DMS153 (cell line): ENCODE results near the gene HIF3A.
"Not testable (repeated sequence)": the region's sequence is repeated elsewhere in the genome, so short reads cannot be mapped to it uniquely, and the experiment has no call there.

Experiments
- DNase-seq: peaks from one replicate; lab custom pipeline; 2025; lab: John Stamatoyannopoulos, UW

HIF3A gene

DNA sequence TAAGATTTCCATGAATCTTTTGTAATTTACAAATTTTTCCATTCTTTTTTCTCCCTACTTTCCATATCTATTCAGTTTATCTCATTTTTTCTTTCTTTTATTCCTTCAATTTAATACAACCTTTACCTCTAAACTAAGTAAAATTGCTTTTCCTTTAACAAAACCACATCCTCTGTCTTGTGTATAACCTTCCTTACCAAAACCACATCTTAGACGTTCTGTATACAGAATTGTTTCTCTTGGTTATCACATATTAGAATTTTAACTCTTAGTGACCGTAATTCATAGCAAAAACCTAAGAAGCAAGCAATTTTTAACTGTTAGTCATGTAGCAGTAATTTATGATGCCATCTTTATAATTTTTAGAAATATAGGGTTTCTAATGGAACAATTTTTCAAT is 65.1 kb downstream of the HIF3A start:
- no peak for DNase-seq

DNA sequence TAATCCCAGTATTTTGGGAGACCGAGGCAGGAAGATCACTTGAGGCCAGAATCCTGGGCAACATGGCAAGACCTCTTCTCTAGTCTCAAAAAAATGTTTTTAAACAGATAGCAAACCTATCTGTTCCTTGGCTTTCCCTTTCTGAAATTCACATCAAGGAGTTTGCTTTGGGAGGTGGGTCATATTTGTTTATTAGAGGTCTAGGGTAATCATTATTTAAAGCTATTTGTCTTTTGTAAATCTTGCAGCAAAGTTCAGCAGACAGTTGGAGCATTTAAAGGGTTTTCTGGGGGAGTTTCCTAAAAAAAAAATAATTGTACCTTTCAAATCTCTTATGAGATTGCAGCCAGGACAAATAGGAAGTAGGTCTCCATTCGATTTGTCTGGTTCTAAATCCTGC is 67.5 kb downstream of the HIF3A start:
- DNase-seq: no peak

DNA sequence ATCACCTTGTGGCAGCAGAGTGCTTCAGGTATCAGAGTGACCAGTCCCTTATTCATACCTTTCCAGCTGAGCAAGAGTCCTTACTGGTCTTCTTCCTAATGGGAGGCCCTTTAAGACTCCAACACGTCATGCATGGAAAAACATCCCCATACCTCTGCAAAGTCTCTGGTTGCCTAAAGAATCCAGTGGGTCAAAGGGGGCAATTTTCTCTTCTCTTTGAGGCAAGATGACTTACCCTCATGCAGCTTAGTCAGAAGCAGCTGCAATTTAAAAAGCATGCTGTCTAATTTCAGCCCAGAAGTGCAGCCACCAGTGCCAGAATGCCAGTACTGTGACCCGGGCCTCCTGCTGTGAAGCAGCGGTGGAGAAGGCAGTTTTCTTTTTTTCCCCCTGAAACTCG is 68.7 kb downstream of the HIF3A start:
- DNase-seq: no peak

DNA sequence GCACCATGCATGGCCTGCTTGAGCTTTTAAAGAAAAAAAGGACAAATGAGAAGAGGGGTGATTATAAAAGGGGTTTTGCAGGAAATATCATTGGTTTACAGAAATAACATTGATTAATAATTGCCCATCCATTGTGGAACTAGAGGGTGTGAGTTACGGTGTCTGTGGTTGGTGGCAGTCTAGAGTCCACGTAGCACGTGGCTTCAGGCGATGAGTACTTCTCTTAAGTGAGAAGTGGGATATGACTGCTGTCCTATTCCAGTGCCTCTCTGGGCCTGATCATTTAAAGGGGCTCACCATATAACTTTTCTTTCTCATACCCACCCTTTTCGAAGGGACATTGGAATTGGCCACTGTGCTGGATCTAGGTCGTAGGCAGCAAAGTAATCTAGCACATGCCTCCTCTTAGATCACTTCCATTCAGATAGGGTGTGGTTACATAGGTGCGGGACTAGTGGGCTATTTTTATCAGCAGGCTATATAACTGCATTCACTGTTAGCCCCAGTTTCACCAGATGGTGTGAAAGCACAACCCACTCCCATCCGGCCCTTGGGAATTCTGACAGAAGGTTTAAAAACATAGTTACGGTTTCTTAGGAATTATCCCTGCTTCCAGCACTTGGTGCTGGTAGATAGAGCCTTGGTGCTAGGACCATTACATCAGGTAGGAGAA is 69.9 kb downstream of the HIF3A start:
- DNase-seq: no peak

DNA sequence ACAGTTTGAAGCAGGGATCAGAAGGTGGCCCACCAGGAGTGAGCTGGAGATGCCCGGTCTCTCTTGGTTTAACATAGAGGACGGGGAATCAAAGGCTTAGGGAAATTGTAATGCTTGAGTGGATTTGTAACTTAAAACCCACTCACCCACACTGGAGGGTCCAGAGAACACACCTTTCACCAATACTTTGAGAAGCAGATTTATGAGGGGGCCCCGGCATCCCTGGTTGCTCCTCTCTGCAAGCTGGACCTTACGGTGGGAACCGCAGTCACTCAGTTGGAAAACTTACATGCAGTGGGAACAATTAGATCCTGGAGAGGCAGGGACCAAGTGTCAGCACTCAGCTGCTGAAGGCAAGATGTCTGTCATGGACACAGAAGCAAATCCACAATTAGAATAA is 70.6 kb downstream of the HIF3A start:
- DNase-seq: no peak

DNA sequence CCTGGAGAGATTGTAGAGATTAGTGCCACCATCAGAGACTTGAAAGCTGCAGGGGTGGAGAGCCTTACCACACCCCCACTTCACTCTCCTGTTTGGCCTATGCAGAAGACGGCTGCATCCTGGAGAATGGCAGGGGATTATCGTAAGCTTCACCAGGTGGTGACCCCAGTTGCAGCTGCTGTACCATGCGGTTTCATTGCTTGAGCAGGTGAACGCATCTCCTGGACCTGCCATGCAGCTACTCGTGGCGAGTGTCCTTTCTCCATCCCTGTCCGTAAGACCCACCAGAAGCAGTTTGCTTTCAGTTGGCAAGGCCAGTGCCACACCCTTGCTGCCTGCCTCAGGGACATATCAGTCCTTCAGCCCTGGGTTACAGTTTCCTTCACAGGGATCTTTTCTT is 71.3 kb downstream of the HIF3A start:
- DNase-seq: no peak

DNA sequence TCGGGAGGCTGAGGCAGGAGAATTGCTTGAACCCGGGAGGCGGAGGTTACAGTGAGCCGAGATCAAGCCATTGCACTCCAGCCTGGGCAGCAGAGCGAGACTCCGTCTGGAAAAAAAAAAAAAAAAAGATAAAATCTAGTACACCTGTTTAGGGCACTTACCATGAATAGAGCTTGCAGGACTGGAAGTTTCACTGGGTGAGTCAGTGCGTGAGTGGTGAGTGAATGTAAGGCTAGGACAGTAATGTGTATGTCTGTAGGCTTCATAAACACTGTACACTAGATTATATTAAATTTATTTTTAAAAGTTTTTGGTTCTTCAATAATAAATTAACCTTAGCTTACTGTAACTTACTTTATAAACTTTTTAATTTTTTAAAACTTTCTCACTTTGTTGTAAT is 73.0 kb downstream of the HIF3A start:
- no peak for DNase-seq

DNA sequence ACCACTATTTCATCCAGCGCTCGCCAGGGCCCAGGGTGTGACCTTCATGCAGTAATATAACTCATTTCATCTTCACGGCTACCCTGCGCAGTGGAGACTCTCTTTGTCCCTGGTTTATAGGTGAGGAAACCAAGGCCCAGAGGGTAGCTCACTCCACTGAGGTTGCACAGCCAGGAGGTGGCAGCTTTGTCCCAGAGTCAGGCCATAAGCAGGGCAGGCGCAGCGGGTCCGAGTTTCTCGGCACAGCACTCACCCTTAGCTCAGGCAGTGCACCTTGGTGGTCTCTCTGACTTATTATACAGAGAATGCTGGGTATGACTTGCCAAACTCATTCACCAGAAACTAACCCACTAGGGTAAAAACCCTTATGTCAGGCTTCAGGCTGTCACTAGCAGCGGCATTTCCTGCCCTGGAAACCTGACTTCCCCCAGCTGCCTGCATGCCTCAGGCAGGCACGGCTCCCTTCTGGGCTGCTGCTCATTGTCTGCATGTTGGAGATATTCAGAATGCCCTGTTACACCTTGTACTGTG is 74.6 kb downstream of the HIF3A start:
- no peak for DNase-seq

DNA sequence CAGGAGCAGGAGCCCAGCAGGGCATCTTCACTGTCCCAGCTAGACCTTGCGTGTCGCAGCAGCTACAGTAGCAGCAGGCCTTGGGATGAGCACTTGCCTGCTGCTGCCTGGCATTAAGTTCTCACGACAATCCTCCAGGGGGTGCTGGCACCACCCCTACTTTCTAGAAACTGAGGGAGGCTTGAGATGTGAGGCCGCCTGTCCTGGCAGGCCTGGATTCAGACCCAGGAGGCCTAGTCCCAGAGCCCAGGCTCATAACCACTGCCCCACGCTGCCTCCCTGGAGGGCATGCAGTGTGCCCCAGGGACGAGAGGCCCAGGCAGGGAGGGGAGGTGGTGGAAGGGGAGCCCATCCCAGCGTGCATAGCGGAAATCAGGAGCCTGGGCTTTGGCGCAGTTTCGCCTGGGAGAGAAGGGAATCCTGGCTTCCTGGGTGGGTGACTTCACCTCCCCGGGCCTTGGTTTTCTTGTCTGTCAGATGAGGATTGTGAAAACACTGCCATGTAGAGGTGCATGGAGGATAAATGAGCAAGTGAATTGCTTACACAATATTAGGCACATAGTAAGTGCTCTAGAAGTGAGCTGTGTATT is 76.2 kb downstream of the HIF3A start:
- peak; percentile 41 for DNase-seq

DNA sequence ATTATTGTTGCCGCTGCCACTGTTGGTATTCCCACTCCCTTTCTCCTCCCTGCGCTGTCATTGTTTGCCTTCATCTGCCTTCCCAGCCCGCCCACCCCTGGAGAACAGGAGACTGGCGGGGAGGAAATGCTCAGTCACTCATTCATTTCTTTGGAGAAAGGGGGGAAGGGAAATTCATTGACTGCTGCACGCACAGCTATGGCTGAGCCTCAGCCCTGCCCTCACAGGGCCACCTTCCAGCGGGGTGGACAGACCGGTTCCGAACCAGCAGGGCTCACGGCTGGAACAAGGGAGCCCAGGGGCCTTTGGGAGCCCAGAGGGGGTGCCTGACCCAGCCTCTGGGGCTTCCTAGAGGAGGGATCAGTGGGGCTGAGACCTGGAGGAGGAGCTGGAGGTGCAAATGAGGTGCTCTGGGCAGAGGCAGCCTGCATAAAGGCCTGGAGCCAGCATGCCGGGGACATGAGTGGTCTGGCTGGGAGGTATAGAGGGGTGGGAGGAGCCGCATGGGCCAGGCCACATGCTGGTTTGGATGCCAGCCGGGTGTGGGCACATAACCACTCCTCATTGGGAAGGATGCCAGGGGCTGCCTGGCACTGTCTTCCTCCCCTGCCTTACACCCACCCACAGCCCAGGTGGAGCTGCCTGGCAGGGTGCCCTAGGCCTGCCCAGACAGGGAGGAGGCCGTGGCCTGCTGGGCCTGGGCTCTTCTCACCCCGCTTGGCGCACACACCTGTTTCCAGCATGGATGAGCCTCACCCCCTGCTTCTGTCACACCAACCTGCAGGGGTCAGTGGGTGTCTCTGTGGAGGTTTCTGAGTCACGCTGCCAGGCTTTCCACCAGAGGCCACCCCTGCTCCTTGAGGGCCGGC is 76.9 kb downstream of the HIF3A start:
- peak; percentile 98 for DNase-seq

DNA sequence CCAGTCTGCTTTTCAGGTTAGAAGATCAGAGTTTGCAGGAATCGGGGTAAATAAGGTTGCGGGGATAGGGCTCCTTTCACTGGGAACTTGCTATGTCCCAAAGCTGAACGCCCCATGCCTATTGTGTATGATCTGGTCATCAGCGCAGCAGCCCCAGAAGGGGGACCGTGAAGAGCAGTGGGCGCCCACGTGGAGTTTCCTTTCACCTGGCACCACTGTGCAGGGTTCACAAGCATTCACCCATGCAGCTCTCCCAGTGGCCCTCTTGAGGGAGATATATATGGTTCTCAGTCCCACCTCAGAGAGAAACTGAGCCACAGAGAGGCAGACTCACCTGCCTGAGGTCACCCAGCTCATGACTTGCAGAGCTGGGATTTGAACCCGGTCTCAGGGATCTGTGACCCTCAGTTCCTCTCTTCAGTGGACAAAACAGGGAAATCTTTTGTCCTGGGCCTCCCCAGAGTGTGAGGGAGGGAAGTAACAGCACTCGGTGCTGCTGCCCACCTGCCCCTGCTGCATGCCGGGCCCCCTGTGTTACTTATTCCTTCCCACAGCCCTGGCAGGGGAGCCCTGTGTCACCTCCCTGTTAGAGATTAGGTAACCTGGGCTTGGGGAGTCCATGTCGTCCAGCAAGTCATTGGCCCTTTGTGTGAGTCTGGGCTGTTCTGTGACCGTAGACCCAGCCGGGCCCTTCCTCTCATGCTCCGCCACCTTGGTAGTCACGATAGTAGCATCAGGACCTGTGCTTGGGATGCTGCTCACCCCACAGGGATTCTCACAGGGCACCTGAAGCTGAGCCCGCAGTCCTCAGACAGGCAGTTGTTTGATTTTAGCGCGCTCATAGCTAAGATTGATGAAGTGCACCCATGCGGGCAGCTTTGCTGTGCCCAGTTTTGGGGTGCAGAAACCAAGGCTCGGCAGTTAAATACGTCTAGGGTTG is 78.0 kb downstream of the HIF3A start:
- no peak for DNase-seq

DNA sequence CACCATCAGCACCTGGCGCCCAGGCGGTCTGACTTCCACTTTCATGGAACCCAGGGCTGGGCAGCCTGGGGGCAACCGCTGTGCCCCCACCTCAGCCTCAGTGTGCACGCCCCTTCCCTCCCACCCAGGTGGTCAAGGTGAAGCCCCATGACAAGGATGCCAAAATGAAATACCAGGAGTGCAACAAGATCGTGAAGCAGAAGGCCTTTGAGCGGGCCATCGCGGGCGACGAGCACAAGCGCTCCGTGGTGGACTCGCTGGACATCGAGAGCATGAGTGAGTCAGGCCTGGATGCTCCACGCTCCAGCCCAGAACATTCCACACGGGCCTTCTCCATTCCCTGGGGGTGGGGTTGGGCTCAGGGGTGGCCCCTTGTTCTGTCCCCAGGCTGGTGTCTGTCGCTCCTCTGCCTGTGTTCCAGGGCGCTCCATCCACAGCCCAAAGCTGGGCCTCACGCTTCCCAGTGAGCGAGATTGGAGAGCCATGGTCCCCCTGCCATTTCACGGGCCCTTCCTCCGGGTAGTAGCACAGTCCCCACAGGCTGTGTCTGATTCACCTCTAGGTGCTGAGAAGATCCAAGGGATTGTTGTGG is 78.7 kb downstream of the HIF3A start:
- not testable (repeated sequence) for DNase-seq

DNA sequence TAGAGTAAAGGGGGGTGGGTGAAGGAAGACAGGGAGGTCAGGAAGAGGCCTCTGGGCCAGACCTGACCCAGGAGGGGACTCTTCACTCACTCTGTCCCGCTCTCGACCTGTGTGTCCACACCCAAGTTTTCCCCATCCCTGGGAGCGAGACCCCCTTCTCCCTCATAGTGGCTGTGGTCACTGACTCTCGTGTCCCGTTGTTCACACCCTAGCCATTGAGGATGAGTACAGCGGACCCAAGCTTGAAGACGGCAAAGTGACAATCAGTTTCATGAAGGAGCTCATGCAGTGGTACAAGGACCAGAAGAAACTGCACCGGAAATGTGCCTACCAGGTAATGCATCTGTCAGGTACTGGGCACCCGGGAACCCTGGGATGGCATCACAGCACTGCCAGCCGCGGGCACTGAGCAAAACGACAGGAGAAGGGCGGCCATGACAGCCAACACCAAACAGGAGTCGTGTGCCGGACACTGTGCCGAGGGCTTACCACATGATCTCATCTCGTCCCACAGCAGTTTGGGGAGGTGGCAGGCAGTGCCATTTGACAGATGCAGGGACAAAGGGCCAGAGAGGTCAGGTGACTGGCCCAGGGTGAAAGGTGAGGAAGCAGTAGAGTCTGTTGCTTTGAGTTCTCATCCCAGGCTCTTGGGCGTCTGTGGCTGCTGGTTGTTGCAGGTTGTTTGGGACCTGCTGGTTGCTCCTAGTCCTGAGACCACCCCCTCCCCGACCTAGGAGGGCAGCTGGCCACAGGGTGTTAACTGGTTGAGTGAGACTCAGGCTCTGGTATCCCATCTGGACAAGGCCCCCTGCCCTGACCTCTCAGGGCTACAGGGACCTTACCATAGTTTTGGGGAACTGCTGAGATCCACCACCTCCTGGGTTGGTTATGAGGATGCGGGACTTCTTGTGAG is 79.7 kb downstream of the HIF3A start:
- no peak for DNase-seq

DNA sequence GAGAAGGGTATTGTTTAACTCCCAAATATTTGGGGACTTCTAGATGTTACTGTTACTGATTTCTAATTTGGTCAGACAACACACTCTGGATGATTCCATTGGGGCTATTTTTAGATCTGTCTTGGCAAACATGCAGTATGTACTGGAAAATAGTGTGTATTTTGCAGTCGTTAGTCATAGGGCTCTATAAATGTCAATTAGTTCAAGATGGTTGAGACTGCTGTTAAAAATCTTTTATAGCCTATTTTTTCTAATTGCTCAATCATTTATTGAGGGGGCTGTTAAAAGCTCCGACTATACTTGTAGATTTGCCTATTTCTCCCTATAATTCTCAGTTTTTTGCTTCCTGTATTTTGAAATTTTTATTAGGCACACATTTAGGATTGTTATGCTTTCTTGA is 81.4 kb downstream of the HIF3A start:
- no peak for DNase-seq

DNA sequence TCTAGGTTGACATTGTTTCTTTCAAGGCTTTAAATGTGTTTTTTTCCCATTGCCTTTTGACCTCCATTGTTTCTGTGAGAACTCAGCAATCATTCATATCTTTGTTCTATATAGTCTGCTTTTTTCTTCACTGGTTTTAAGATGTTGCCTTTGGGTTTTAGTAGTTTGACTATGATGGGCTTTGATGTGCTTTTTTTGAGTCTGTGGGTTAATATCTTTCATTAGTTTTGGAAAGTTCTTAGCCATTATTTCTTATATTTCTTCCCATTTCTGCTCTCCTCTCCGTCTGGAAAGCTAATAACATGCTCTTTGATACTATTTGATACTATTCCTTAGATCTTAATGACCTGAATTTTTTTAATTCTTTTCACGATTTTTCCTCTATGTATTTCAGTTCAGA is 83.8 kb downstream of the HIF3A start:
- no peak for DNase-seq

DNA sequence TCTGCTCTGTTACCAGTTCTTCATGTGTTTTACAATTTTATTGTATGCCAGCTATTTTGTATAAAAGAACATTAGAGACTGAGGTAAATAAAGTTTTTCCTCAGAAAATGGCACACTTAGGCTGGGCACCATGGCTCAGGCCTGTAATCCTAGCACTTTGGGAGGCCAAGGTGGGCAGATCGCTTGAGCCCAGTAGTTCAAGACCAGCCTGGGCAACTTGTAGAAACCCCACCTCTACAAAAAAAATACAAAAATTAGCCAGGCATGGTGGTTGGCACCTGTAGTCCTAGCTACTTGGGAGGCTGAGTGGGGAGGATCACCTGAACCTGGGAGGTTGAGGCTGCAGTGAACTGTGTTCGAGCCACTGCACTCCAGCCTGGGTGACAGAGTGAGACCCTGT is 84.5 kb downstream of the HIF3A start:
- no peak for DNase-seq

DNA sequence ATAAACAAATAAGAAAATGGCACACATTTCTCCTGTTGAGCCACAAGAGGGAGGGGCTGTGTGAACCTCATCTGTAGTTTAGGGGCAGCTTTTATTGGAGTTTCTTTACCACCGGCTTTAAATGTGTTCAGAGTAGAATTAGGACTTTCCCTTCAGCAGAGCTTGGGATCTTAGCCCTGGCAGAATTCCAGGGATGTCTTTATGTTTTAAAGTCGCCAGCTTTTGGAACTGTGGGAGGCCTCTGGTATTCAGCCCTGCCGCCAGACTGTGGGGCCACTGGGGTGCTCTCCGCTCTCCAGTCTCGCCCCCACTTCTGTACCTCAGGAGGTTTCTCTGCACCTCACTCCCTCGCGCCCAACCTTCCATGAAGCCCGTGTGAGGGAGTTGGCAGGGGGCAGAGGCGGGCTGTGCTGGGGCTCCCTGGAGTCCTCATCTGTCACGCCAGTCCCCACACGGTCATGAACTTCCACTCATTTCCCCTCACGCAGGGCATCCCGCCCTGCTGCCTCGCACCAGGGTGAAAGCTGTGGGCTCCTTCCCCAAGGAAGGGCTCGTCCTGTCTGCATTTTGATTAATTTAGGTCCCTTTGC is 85.0 kb downstream of the HIF3A start:
- DNase-seq: no peak

DNA sequence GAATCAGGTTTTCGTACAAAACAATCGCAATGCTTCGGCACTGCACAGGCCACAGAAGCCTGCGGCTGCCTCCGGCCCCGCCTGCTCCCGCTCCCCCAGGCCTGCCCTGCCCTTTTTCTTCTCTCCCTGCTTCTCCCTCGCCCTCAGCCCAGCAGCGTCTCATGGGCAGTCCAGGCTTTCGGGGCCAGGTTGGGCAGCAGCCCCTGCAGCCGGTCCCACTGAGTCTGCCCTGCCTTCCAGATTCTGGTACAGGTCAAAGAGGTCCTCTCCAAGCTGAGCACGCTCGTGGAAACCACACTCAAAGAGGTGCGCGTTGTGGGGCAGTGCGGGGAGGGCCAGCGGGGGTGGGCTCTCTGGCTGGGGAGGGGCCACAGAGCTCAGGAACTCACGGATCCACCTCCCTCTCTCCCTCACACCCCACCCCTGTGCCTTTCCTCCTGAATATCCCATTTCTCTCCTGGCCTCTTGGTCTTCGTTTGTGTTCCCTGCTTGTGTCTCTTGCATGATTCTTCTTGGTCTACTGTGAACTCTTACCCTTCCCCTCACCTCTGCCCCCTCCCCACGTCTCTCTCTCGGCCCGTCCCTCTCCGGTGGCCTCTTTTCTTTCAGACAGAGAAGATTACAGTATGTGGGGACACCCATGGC is 86.5 kb downstream of the HIF3A start:
- DNase-seq: no peak

DNA sequence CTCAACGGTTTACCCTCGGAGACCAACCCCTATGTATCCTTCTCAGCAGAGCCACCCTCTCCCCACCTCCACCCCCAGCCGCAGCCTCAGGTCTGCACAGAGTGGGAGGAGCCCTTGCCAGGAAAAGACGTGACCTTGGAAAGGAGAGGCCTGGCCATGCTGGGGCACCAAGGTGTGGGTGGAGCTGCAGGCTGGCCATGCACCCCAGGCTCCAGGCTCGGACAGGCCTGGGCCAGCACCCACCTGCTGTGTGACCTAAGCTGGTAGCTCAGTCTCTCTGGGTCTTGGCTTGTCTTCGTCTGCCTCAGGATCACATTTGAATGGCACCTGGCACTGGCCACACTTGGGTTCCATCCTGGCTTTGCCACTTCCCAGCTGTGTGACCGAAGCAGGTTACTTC is 87.0 kb downstream of the HIF3A start:
- no peak for DNase-seq

DNA sequence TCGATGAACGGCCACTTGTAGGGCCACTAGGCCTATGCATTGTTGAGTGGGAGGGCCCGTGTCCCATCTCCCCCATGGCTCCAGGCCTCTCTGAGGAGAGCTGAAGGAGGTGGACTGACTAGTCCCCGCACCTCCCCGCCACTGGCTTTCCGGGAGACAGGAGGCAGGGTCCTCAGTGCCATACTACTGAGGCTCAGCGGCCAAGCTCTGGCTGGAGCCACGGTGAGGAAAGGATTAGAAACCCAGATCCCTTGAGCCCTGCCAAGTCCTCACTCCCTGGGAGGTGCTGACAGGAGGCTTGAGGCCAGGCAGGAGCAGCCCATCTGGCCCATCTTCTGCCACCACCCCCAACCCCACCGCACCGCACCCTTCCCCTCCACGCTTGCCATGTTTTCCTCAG is 87.6 kb downstream of the HIF3A start:
- DNase-seq: no peak
